GM21367 (cell line): ENCODE results near the gene NRCAM.
A peak's percentile ranks its signal among the peaks of the same experiment; 100 is the strongest.

Experiments
- ATAC-seq: cut with Tn5 transposase; IDR thresholded peaks from one replicate; pipeline ENCODE4 v1.9.1; 2021; ENCODE audit not compliant: unreplicated experiment

NRCAM gene

DNA sequence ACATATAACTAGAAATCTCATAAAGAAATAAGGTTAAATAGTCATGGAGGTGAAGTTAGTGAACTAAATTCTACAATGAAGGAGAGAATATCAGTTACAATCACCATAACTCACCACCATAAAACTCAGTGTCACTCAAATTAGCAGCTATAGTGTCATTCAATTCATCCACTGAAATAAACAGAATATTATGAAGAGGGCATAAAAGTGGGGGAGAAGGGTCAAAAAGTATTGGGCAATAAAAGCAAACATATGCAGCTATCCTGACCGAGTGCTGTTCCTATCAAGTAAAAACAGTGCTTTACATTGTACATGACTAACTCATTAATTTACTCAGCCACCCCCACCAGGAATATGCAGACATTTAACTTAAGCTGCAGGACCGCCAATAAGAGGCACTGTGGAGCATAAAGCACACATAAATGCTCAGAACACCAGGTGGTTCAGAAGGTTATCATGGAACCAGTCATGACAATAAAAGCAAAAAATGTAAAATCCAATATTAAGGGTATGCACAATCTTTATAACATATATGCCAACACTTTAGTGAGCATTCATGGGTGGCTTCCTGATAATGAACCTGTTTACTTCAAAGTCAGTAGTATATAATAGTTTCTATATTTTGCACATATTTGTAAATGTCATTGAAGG, 230.6 kb downstream of the NRCAM start:
- ATAC-seq, result no peak

GRCh38 chr7:108224387-108224786, 231.8 kb downstream of the NRCAM start:
- ATAC-seq, result no peak

- no peak for ATAC-seq
These were observed 233.9 kb downstream of the NRCAM start for GRCh38 chr7:108222236-108222892.

- ATAC-seq, result peak; percentile 65
These were observed 244.6 kb downstream of the NRCAM start for GRCh38 chr7:108211382-108212201.

DNA sequence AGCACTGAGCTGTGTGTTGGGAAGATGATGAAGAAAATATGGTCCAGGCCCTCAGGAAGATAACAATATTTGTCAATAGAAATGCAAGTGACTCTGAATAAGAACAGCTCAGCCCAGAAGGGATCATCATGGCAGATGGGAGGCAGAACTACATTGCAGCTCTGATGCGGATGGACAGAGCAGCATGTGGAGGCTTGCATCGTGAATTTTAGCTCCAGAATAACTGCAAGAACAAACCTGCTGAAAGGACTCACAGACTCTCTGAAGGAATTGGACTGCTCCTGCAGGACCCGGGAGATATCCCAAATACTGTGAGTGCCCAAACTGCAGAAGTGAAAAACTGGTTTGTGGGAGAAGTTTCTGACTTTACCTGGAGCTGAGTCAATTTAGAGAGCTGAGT, 245.4 kb downstream of the NRCAM start:
- ATAC-seq, result no peak

DNA sequence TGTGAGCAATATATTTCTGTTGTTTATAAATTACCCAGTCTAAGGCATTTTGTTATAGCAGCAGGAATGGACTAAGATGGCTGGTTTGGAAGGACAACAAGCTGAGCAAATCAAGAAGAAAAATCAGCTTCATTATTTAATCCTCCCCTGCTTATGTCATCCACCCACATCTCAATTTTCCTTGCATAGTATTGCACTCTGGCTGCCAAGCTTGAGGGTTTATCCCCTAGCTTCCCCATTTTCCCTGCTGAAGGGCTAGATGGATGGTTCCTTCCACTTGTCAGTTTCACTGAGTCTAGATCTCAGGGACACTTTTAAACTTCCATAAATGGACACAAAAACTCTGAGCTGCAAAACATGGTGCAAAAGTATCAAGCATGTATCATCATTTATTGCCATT, 250.9 kb downstream of the NRCAM start:
- no peak for ATAC-seq

DNA sequence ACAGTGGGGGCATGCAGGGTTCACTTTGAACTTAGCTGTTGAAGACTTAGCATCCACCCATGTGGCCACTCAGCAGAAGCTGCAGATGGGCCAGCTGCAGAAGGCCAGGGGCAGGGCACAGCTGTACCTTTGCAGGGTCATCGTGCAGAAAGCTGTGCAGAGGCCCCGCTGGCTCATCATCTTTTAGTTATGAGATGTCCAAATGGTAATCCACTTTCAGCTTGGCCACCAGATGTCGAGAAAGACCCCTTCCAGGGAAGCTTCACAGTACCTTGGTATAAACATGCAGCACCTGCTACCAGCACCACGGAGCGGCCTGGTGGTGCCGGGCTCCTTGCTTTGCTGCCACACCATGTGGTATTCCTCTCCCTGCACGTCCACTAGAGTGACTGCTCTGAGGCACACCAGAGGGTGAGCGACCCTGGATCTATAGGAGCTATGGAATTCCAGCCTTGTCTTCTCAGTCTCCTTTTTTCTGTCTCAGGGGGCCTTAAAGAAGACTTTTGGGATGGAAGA, 251.9 kb downstream of the NRCAM start:
- ATAC-seq, result no peak

- ATAC-seq, result peak; percentile 63
These were observed 252.7 kb downstream of the NRCAM start for GRCh38 chr7:108203537-108203936.

GRCh38 chr7:108202743-108203142, 253.5 kb downstream of the NRCAM start:
- ATAC-seq, result no peak

GRCh38 chr7:108201766-108202165, 254.5 kb downstream of the NRCAM start:
- no peak for ATAC-seq

DNA sequence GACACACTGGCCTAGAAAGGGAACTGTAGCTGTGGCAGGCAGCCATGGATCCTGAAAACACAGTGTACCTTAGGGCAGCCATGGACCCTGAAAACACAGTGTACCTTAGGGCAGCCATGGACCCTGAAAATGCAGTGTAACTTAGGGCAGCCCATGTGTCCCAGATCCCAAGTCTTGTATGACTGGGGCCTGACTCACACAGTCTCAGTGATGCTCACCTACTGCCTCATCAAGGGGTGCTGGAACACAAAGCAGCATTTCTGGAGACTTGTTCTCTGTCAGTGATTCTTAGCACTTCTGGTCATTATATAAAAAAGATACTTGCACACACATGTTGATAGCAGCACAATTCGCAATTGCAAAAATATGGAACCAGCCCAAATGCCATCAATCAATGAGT, 255.9 kb downstream of the NRCAM start:
- no peak for ATAC-seq

GRCh38 chr7:108197371-108198091, 258.7 kb downstream of the NRCAM start:
- no peak for ATAC-seq

GRCh38 chr7:108196004-108196403, 260.2 kb downstream of the NRCAM start:
- no peak for ATAC-seq

DNA sequence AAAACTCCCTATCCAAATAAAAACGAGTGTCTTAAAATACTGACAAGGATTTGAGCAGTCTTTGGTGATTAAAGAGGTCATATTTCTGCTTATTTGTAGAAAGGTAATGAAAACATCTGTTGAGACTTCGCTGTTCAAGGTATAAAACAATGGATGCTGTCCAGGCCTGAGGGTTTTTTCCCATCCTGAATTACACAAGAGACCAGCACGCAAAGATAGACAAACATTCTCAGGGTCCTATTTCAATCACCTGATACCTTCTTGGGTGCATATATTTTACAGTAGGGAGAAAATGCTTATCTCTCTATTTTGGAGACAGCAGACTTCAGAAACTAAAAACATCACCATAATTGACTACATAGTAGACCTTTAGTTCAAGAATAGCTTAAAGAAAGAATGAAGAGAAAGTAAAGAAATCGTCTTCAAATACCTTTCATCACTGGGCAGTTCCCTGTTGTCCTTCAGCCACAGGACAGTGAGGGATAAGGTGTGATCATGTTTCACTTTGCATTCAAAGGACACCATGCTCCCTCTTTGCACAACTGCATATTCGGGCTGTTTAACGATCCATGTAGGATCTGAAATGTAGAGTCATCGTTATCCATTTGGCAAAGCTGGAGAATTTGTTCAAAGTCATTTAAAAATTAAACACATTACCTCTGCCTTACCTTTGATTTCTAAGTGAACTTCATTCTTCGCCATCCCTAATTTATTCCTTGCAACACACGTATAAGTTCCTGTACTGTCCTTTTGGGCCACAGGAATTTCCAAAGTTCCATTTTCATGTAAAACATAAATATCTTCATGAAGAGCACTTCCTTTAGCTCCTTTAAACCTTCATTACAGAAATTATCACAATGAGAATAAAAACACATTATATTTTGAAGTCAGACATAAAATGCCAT, 262.4 kb downstream of the NRCAM start:
- no peak for ATAC-seq

- no peak for ATAC-seq
These were observed 265.3 kb downstream of the NRCAM start for GRCh38 chr7:108190891-108191290.

DNA sequence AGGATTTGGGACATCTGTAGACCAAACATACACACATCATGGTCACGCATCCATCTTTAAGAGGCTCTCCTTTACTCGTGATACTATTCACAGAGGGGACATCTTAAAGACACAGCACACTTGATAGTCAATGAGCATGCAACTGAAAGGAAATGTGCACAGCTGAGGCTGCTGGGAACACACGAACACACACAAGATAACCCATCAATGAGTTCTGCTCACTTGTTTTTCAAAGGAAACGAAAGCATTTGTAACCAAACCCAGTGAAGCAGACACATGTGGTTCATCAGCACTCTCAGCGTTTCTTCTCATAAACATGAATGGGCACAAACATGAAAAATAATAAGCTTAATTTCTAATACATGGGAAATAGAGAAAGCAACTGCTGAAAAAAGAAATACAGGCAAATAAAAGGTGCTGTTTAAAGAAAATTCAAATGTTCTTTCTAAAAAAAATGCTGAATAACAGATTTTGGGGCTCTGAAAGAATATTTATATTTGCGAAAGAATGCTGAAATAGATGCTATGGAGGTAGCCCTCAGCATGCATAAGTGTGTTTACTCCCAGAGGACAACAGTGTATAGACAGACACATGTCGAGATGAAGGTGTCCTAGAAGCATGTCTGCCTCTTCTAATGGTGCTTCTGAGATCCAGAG, 266.4 kb downstream of the NRCAM start:
- peak; percentile 96 for ATAC-seq

DNA sequence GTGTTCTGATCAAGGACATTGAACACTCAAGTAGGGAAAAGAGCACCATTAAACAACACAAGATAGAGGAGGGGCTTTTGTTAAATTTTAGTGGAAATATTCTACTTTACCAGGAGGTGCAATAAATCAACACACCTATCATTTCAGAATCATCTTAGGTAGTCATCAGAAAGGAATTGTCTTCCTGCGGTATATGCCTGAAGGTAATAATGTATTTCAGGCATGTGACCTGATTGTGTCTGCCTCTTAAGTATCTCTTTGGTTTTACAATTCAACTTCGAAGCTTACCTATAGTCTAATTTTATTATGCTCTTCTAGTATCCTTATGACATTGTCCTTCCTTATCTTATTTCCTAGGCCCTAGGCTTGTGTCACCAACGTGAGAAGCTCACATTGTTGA, 267.5 kb downstream of the NRCAM start:
- no peak for ATAC-seq

- peak; percentile 64 for ATAC-seq
These were observed 274.9 kb downstream of the NRCAM start for GRCh38 chr7:108181073-108181985.

DNA sequence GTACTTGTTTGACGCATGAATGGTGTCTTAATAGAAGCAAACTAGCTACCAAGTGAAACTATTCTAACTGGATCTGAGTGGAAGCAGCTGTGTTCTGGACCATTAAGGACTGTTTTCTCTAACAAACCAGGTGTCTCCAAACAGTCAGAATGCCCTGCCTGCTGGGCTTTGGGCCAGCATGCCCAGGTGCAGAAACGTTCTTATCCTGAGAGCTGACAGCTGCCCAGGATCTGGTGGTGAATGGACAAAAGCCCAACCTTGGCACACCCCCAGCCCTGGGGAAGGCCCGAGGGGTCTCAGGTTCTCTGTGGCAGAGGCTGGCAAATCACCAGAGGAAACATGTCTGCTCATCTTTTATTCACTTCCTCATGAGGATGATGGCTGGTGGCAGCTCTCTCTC, 277.8 kb downstream of the NRCAM start:
- ATAC-seq, result no peak
